Stimulated activated CD4-positive, alpha-beta T cell treated with anti-CD3 and anti-CD28 coated beads, Interleukin-4, amount 100 ng/mL, for 1 hour (primary cell): Measurements from ENCODE around the gene NRAP.

Experiments
- DNase-seq: peaks from one replicate; pipeline ENCODE4 v3.0.0-alpha.2; 2020

Gene NRAP

DNA sequence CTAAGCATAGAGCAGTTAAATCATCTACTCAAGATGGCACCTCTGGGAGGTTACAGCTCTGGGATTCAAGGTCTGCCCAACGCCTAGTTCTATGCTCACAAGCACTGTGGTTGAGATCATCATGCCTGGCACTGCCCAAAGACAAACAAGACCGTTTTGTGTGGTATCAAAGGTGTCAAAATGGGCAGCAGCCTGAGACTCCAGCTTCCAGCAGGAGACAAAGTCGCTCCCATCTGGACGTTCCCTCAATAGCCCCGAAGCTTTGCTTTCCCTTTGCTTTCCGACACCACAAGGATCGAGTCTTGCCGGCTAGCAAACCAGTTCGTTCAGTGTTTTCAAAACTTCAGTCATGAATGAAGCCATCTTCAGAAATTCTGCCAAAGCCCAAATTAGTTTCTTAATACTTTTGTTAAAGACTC lies 105.9 kb downstream of the NRAP start:
- no peak for DNase-seq

GRCh38 chr10:113557424-113557862 lies 106.4 kb downstream of the NRAP start:
- no peak for DNase-seq

- no peak for DNase-seq
These were observed 108.1 kb downstream of the NRAP start for GRCh38 chr10:113555751-113556150.

GRCh38 chr10:113555245-113555644 lies 108.6 kb downstream of the NRAP start:
- no peak for DNase-seq

DNA sequence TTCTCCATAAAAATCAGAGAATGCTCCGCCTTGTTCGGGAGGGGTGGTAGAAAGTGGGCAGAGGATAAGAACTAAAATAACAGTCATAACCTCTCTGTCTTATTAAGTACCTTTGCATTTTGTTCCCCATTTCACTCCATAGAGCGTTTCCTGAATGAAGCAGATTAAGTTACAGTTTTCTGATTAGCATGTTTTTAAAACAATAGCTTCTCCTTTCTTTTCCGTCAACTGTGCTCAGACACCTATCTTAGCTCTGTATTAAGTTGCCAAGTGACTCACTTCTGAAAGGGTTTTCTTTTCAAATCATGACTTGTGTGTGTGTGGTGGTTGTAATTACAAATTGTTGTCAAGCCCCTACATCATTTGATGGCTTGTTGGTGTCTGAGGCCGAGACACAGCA lies 109.6 kb downstream of the NRAP start:
- no peak for DNase-seq

DNA sequence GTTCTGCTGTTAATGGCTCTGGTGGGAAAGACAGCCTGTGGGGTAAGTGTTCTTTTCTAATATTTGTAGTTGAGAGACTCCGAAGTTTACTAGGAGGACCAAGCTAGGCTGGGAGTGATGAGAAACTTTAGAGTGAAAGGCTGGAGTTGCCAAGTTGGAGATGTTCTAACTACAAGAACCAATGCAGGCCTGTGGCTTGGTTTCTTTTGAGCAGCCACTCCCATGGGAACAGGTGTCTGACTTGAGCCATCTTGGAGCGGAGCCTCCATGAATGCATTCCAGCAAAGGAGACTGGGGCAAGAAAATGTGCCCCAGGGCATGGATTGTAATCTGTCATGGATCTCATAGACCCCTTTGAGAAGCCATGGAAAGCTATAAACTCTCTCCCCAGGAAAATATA lies 110.7 kb downstream of the NRAP start:
- DNase-seq = no peak

GRCh38 chr10:113552701-113553100 lies 111.1 kb downstream of the NRAP start, which contains the start of gene HABP2:
HABP2 (plus strand) TSS chr10:113553053; CDS start chr10:113553122, 69 bp downstream.
- no peak for DNase-seq

GRCh38 chr10:113552014-113552413 lies 111.8 kb downstream of the NRAP start:
- DNase-seq = no peak

GRCh38 chr10:113550365-113550764 lies 113.5 kb downstream of the NRAP start:
- DNase-seq = no peak

GRCh38 chr10:113549856-113550255 lies 114.0 kb downstream of the NRAP start:
- no peak for DNase-seq

GRCh38 chr10:113547426-113547825 lies 116.4 kb downstream of the NRAP start:
- no peak for DNase-seq

DNA sequence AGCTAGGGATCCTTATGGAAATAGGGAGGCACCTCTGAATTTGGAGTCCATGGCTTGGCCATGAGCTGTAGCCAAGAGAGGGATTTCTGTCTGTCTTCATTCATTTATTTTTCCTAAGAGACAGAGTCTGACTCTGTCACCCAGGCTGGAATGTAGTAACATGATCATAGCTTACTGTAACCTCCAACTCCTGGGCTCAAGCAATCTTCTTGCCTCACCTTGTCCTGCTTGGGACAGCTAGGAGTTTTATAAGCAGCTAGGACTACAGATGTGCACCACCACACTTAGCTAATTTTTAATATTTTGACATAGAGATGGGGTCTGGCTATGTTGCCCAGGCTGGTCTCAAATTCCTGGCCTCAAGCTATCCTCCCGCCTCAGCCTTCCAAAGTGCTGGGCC lies 119.4 kb downstream of the NRAP start:
- DNase-seq = no peak

DNA sequence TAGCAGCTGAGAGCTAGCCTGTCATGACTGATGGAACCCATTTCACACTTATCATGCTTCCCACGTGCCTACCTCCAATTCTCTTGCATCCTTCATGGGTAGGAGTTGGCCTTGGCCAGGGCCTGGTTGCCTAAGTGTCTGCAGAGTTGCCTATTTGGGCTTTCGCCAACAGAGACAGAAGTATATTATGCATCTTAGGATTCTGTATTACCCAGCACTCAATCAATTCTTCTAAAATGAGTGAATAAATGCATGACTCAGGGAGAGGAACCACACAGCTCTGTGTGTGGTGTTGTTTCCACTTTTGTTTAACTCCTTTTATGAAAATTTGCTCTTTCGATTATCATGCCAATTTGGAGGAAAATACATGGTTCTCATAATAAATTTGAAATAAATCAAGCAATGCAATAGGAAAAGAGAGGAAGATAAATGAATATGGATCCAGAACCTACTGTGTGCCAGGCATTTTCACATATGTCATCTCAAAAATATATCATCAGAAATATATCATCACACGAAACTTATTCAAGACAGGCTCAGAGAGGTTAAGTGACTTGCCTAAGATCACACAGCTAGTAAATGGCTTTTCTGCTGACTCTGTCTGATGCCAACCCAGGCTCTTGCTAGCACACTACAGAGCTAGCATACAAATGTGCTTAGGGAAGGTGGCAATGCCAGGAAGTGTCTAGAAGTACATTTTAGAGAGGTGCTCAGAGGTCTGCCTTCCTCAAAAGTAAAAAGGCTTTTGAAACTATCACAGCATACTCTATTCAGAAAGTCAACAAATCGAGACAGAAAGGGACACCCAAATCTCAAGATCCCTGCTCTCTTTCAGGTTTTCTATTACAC lies 120.5 kb downstream of the NRAP start:
- no peak for DNase-seq

DNA sequence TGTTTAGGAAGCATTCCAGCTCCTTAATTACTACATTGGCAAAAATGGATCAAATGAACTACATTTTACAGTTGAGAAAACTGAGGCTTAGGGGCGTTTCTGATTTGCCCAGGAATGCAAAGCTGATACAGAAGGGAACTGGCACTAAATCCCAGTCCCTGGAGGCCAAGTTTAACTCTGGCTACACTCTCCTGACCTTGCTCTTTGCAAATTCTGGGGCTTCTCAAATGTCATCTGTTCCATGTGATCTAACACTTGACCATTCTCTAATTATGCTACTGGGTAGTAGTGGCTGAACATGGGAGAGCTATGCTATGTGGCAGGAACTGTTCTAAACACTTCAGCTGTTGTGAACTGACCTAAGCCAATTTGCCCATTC lies 122.3 kb downstream of the NRAP start:
- no peak for DNase-seq

GRCh38 chr10:113540845-113541548 lies 122.8 kb downstream of the NRAP start:
- no peak for DNase-seq

- no peak for DNase-seq
These were observed 124.1 kb downstream of the NRAP start for GRCh38 chr10:113539789-113540188.
